WTC11 (cell line): ENCODE results near the gene FHOD3. TPM values are rescaled to one million over a fixed set of nuclear protein-coding genes. Genes with fewer than 3 reads are reported as not detected.

Experiments
- ATAC-seq: fragments of 200-7000 bp; cut with Tn5 transposase; 2 replicates; pipeline ENCODE4 v1.10.0; 2021; ENCODE audit warnings: mild to moderate bottlenecking, moderate library complexity
- CTCF ChIA-PET: fragments of 300-600 bp; sonication (Branson Sonifier 250); formaldehyde crosslinking; loops from one replicate; lab custom pipeline; 2021; ENCODE audit warnings: antibody characterized with exemption; lab: Charles Lee
- POLR2A ChIA-PET: fragments of 350-600 bp; sonication (Branson Sonifier 250); formaldehyde crosslinking; loops from one replicate; lab custom pipeline; 2021; ENCODE audit warnings: antibody characterized with exemption; lab: Charles Lee
- DNase-seq: peaks from one replicate; pipeline ENCODE4 v3.0.0; 2021; ENCODE audit warnings: low spot score
- H3K27ac Mint-ChIP-seq: 2 replicates; pipeline ENCODE4 v1.8.0; 2021; ENCODE audit warnings: mixed read lengths
- H3K27me3 Mint-ChIP-seq: 2 replicates; pipeline ENCODE4 v1.8.0; 2021; ENCODE audit warnings: low read depth, mild to moderate bottlenecking, moderate library complexity, mixed read lengths
- H3K36me3 Mint-ChIP-seq: 2 replicates; pipeline ENCODE4 v1.8.0; 2021; ENCODE audit warnings: mixed read lengths
- H3K4me1 Mint-ChIP-seq: 2 replicates; pipeline ENCODE4 v1.8.0; 2022; ENCODE audit warnings: mixed read lengths
- H3K4me3 Mint-ChIP-seq: 2 replicates; pipeline ENCODE4 v1.8.0; 2021; ENCODE audit warnings: mild to moderate bottlenecking, moderate library complexity, mixed read lengths
- H3K9me3 Mint-ChIP-seq: 2 replicates; pipeline ENCODE4 v1.8.0; 2021; ENCODE audit warnings: mixed read lengths
- CBFB ChIP-seq: sonication (generic); formaldehyde crosslinking; IDR thresholded peaks from 2 replicates; pipeline ENCODE4 v1.8.1; 2022; ENCODE audit warnings: mild to moderate bottlenecking, low read depth, missing genetic modification reagents
- ELF4 ChIP-seq: sonication (generic); formaldehyde crosslinking; IDR thresholded peaks from 2 replicates; pipeline ENCODE4 v1.8.1; 2022; ENCODE audit warnings: low read depth, mild to moderate bottlenecking, moderate library complexity, missing genetic modification reagents
- EMX1 ChIP-seq: fragments of 250-450 bp; sonication (Bioruptor Pico); IDR thresholded peaks from 2 replicates; pipeline ENCODE4 v1.8.0; 2021; ENCODE audit warnings: mild to moderate bottlenecking
- ESRRA ChIP-seq: sonication (generic); formaldehyde crosslinking; IDR thresholded peaks from 2 replicates; pipeline ENCODE4 v1.8.1; 2022; ENCODE audit warnings: mild to moderate bottlenecking, missing genetic modification reagents, borderline replicate concordance
- FOXJ3 ChIP-seq: sonication (generic); formaldehyde crosslinking; IDR thresholded peaks from 2 replicates; pipeline ENCODE4 v1.9.0; 2021; ENCODE audit warnings: missing genetic modification reagents, mild to moderate bottlenecking, borderline replicate concordance
- FOXP1 ChIP-seq: sonication (generic); formaldehyde crosslinking; IDR thresholded peaks from 2 replicates; pipeline ENCODE4 v1.8.0; 2022; ENCODE audit warnings: missing genetic modification reagents, mild to moderate bottlenecking, moderate library complexity, borderline replicate concordance
- GTF2I ChIP-seq: fragments of 250-450 bp; sonication (Bioruptor Pico); conservative IDR thresholded peaks from 2 replicates; pipeline ENCODE4 v1.4.0; 2021; ENCODE audit warnings: mild to moderate bottlenecking
- IRF2 ChIP-seq: sonication (generic); formaldehyde crosslinking; IDR thresholded peaks from 2 replicates; pipeline ENCODE4 v1.8.0; 2022; ENCODE audit warnings: low read depth, missing genetic modification reagents, borderline replicate concordance
- NR1H2 ChIP-seq: sonication (generic); formaldehyde crosslinking; IDR thresholded peaks from 2 replicates; pipeline ENCODE4 v1.9.0; 2021; ENCODE audit warnings: mild to moderate bottlenecking, moderate library complexity, missing genetic modification reagents
- OVOL2 ChIP-seq: fragments of 250-450 bp; sonication (Bioruptor Pico); IDR thresholded peaks from 2 replicates; pipeline ENCODE4 v1.9.0; 2021; ENCODE audit warnings: mild to moderate bottlenecking, borderline replicate concordance
- SMAD4 ChIP-seq: sonication (generic); formaldehyde crosslinking; IDR thresholded peaks from 2 replicates; pipeline ENCODE4 v1.8.0; 2022; ENCODE audit warnings: mild to moderate bottlenecking, missing genetic modification reagents
- ZBTB21 ChIP-seq: sonication (generic); formaldehyde crosslinking; IDR thresholded peaks from 2 replicates; pipeline ENCODE4 v1.8.1; 2023; ENCODE audit warnings: mild to moderate bottlenecking, missing genetic modification reagents, borderline replicate concordance
- ZNF416 ChIP-seq: fragments of 250-450 bp; sonication (Bioruptor Pico); IDR thresholded peaks from 2 replicates; pipeline ENCODE4 v1.9.0; 2021; ENCODE audit warnings: mild to moderate bottlenecking, inconsistent platforms
- ZNF671 ChIP-seq: fragments of 250-450 bp; sonication (Bioruptor Pico); IDR thresholded peaks from 2 replicates; pipeline ENCODE4 v1.8.0; 2021; ENCODE audit warnings: mild to moderate bottlenecking
- total RNA-seq: library from RNA; stranded (reverse); gene quantifications from 3 replicates; pipeline ENCODE4 v1.2.3, GENCODE V29; 2021
- TF ChIP-seq, protein P1 (sequence below): fragments of 250-450 bp; sonication (Bioruptor Pico); IDR thresholded peaks from 2 replicates; pipeline ENCODE4 v1.9.0; 2021; ENCODE audit warnings: moderate library complexity, mild to moderate bottlenecking, inconsistent platforms, borderline replicate concordance
- TF ChIP-seq, protein P2 (sequence below): sonication (generic); formaldehyde crosslinking; IDR thresholded peaks from 2 replicates; pipeline ENCODE4 v1.8.1; 2022; ENCODE audit warnings: missing genetic modification reagents, borderline replicate concordance
- TF ChIP-seq, protein P3 (sequence below): fragments of 250-450 bp; sonication (Bioruptor Pico); IDR thresholded peaks from 2 replicates; pipeline ENCODE4 v1.8.0; 2021; ENCODE audit warnings: mild to moderate bottlenecking
- TF ChIP-seq, protein P4 (sequence below): sonication (generic); formaldehyde crosslinking; conservative IDR thresholded peaks from 2 replicates; pipeline ENCODE4 v1.8.1; 2022; ENCODE audit warnings: mild to moderate bottlenecking, missing genetic modification reagents
- TF ChIP-seq, protein P5 (sequence below): sonication (generic); formaldehyde crosslinking; IDR thresholded peaks from 2 replicates; pipeline ENCODE4 v1.8.1; 2023; ENCODE audit warnings: mild to moderate bottlenecking, missing genetic modification reagents, moderate library complexity
- TF ChIP-seq, protein P6 (sequence below): sonication (generic); formaldehyde crosslinking; IDR thresholded peaks from 2 replicates; pipeline ENCODE4 v1.8.1; 2023; ENCODE audit warnings: mild to moderate bottlenecking, moderate library complexity, missing genetic modification reagents
- TF ChIP-seq, protein P7 (sequence below): fragments of 250-450 bp; sonication (Bioruptor Pico); IDR thresholded peaks from 2 replicates; pipeline ENCODE4 v1.9.0; 2021; ENCODE audit warnings: mild to moderate bottlenecking
- TF ChIP-seq, protein P8 (sequence below): sonication (generic); formaldehyde crosslinking; IDR thresholded peaks from 2 replicates; pipeline ENCODE4 v1.8.0; 2023; ENCODE audit warnings: mild to moderate bottlenecking, missing genetic modification reagents

Gene FHOD3
- total RNA-seq, 1 experiment from 2014 or later: 3.8 TPM

DNA sequence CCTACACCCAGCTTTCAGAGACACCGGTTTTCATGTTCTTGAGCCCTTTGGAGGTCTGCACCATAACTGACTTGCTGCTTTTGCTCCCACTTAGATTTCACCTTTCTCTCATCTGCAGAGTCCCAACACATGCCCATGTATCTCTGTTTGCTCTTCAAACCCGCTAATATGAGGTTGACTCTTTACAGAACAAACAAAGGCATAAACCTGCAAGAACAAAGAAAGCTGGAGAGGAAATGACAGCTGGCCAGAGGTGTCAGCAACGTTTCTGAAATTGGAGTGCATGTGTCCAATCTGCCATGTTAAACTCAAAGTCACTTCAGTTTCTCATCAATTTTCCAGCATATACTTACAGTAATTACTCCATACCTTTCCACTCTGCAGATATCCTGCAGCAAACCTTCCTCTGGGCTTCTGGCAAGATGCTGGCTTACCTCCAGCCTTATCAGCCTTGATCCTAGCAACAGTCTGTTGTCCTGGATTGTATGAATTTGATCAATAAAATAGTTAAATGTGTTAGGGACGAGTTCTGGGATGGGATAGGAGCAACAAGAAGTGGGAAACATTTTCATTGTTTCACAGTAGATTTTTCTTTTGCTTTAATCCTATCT, 157.4 kb downstream of the FHOD3 start:
- ATAC-seq: no peak
- Mint-ChIP-seq H3K36me3 (no peaks in the 10 kb centered on the region), H3K27ac (no peak overlapping the region), H3K4me3 (no peak overlapping the region), H3K4me1 (peaks cover 15% of the 10 kb centered on the region), H3K27me3 (no peaks in the 10 kb centered on the region), H3K9me3 (no peaks in the 10 kb centered on the region)
- TF ChIP-seq SMAD4 (CRISPR knock-in tag) (no peak), EMX1 (CRISPR knock-in tag) (no peak), IRF2 (CRISPR knock-in tag) (no peak), GTF2I (no peak), CBFB (CRISPR knock-in tag) (no peak), ELF4 (CRISPR knock-in tag) (no peak), ZBTB21 (CRISPR knock-in tag) (no peak)
- TF ChIP-seq, protein P1, sequence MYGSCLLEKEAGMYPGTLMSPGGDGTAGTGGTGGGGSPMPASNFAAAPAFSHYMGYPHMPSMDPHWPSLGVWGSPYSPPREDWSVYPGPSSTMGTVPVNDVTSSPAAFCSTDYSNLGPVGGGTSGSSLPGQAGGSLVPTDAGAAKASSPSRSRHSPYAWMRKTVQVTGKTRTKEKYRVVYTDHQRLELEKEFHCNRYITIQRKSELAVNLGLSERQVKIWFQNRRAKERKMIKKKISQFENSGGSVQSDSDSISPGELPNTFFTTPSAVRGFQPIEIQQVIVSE (CRISPR knock-in tag): no peak
- TF ChIP-seq, protein P2, sequence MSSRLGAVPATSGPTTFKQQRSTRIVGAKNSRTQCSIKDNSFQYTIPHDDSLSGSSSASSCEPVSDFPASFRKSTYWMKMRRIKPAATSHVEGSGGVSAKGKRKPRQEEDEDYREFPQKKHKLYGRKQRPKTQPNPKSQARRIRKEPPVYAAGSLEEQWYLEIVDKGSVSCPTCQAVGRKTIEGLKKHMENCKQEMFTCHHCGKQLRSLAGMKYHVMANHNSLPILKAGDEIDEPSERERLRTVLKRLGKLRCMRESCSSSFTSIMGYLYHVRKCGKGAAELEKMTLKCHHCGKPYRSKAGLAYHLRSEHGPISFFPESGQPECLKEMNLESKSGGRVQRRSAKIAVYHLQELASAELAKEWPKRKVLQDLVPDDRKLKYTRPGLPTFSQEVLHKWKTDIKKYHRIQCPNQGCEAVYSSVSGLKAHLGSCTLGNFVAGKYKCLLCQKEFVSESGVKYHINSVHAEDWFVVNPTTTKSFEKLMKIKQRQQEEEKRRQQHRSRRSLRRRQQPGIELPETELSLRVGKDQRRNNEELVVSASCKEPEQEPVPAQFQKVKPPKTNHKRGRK (CRISPR knock-in tag): no peak
- TF ChIP-seq, protein P3, sequence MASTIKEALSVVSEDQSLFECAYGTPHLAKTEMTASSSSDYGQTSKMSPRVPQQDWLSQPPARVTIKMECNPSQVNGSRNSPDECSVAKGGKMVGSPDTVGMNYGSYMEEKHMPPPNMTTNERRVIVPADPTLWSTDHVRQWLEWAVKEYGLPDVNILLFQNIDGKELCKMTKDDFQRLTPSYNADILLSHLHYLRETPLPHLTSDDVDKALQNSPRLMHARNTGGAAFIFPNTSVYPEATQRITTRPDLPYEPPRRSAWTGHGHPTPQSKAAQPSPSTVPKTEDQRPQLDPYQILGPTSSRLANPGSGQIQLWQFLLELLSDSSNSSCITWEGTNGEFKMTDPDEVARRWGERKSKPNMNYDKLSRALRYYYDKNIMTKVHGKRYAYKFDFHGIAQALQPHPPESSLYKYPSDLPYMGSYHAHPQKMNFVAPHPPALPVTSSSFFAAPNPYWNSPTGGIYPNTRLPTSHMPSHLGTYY (CRISPR knock-in tag): no peak
- TF ChIP-seq, protein P4, sequence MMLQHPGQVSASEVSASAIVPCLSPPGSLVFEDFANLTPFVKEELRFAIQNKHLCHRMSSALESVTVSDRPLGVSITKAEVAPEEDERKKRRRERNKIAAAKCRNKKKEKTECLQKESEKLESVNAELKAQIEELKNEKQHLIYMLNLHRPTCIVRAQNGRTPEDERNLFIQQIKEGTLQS (CRISPR knock-in tag): no peak
- DNase-seq: no peak
- POLR2A ChIA-PET: no interaction called here
- CTCF ChIA-PET: no interaction called here

DNA sequence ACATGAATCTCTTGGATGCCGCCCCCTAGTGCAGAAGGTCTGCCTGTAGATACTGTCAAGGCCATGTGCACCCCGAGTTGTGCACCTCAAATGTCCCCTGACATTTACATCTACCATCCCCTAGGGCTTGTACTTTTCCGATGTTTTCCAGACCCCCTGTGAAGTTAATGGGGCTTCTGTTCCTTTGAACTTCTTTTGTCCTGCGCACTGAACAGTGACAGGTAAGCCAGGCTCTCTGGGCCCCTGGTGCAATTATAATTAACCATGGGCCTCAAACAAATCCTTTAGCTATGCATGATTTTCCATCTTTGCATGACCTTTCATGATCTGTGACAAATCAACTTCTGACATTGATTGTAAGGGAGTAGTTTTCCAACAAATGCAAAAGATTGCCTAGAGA, 158.4 kb downstream of the FHOD3 start:
- H3K9me3 Mint-ChIP-seq: no peaks in the 10 kb centered on the region
- no peaks in the 10 kb centered on the region for H3K36me3 Mint-ChIP-seq
- no peak overlapping the region for H3K27ac Mint-ChIP-seq
- no peaks in the 10 kb centered on the region for H3K27me3 Mint-ChIP-seq
- ChIA-PET POLR2A (no interaction called here), CTCF (interaction anchor here (0.5 kb wide), 1 partner anchor 34 kb away, joined by 3 read pairs; no protein-coding TSS in a partner anchor)
- H3K4me3 Mint-ChIP-seq: no peak overlapping the region
- ATAC-seq: peak; percentile 26; the same call in 1 of the 2 replicates
- peaks cover 20% of the 10 kb centered on the region for H3K4me1 Mint-ChIP-seq
- DNase-seq: no peak
- TF ChIP-seq ZNF416 (CRISPR knock-in tag) (no peak), NR1H2 (no peak), FOXP1 (no peak), FOXJ3 (CRISPR knock-in tag) (no peak), OVOL2 (CRISPR knock-in tag) (no peak), ESRRA (CRISPR knock-in tag) (no peak), ZNF671 (CRISPR knock-in tag) (no peak)
- TF ChIP-seq, protein P5, sequence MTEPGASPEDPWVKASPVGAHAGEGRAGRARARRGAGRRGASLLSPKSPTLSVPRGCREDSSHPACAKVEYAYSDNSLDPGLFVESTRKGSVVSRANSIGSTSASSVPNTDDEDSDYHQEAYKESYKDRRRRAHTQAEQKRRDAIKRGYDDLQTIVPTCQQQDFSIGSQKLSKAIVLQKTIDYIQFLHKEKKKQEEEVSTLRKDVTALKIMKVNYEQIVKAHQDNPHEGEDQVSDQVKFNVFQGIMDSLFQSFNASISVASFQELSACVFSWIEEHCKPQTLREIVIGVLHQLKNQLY (CRISPR knock-in tag): no peak
- TF ChIP-seq, protein P6, sequence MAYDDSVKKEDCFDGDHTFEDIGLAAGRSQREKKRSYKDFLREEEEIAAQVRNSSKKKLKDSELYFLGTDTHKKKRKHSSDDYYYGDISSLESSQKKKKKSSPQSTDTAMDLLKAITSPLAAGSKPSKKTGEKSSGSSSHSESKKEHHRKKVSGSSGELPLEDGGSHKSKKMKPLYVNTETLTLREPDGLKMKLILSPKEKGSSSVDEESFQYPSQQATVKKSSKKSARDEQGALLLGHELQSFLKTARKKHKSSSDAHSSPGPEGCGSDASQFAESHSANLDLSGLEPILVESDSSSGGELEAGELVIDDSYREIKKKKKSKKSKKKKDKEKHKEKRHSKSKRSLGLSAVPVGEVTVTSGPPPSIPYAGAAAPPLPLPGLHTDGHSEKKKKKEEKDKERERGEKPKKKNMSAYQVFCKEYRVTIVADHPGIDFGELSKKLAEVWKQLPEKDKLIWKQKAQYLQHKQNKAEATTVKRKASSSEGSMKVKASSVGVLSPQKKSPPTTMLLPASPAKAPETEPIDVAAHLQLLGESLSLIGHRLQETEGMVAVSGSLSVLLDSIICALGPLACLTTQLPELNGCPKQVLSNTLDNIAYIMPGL: no peak
- TF ChIP-seq, protein P7, sequence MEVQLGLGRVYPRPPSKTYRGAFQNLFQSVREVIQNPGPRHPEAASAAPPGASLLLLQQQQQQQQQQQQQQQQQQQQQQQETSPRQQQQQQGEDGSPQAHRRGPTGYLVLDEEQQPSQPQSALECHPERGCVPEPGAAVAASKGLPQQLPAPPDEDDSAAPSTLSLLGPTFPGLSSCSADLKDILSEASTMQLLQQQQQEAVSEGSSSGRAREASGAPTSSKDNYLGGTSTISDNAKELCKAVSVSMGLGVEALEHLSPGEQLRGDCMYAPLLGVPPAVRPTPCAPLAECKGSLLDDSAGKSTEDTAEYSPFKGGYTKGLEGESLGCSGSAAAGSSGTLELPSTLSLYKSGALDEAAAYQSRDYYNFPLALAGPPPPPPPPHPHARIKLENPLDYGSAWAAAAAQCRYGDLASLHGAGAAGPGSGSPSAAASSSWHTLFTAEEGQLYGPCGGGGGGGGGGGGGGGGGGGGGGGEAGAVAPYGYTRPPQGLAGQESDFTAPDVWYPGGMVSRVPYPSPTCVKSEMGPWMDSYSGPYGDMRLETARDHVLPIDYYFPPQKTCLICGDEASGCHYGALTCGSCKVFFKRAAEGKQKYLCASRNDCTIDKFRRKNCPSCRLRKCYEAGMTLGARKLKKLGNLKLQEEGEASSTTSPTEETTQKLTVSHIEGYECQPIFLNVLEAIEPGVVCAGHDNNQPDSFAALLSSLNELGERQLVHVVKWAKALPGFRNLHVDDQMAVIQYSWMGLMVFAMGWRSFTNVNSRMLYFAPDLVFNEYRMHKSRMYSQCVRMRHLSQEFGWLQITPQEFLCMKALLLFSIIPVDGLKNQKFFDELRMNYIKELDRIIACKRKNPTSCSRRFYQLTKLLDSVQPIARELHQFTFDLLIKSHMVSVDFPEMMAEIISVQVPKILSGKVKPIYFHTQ: no peak
- TF ChIP-seq, protein P8, sequence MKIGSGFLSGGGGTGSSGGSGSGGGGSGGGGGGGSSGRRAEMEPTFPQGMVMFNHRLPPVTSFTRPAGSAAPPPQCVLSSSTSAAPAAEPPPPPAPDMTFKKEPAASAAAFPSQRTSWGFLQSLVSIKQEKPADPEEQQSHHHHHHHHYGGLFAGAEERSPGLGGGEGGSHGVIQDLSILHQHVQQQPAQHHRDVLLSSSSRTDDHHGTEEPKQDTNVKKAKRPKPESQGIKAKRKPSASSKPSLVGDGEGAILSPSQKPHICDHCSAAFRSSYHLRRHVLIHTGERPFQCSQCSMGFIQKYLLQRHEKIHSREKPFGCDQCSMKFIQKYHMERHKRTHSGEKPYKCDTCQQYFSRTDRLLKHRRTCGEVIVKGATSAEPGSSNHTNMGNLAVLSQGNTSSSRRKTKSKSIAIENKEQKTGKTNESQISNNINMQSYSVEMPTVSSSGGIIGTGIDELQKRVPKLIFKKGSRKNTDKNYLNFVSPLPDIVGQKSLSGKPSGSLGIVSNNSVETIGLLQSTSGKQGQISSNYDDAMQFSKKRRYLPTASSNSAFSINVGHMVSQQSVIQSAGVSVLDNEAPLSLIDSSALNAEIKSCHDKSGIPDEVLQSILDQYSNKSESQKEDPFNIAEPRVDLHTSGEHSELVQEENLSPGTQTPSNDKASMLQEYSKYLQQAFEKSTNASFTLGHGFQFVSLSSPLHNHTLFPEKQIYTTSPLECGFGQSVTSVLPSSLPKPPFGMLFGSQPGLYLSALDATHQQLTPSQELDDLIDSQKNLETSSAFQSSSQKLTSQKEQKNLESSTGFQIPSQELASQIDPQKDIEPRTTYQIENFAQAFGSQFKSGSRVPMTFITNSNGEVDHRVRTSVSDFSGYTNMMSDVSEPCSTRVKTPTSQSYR: no peak
